ENCODE results near the gene RNF141. TPM values are rescaled to one million over a fixed set of nuclear protein-coding genes. Genes with fewer than 3 reads are reported as not detected.

Gene RNF141
- total and polyA plus RNA-seq, 2 donors, result 20.0 to 20.4 TPM

DNA sequence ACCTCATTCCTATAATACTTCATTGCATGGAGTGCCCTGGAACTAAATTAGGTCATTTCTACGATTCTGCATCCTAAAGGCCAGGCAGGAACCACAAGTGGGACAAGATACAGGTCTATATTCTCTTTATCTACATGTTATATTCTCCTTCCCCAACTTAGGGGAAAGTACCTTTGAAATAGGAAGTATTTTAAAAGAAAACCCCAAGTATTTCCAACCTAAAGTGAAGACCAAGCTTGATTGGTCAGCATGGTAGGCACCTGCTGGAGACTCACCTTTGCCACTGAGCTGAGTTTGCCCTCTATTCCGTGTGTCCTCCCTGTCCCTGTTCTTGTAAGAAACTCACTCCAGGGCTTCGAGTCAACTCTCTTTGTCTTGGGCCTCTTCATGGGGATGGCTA, 38.7 kb upstream of the RNF141 start:
- H3K27ac ChIP-seq (ENCODE audit: low read depth in 1 of 2, low read length in 1 of 2), result no peak overlapping the region
- H3K36me3 ChIP-seq (ENCODE audit: control insufficient read depth in 2 of 2, insufficient read depth in 2 of 2, low read length in 1 of 2), result no peaks in the 10 kb centered on the region

DNA sequence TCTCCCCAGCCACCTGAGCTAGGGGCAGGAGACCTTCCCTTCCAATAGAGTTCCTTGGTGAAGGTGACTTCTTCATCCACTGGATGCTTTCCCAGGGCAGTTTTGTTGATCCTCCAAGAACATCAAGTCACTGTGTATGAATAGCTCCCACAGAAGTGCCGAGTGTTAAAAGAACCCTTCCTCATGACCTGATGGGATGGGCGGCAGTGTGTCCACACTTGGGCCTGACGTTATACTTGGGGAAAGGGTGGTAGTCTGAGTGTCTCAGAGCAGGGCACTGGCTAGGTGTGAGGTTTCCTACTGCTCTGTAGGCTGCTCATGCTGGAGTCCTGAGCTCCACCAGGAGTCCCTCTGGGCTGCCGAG, 35.0 kb upstream of the RNF141 start:
- Histone ChIP-seq H3K36me3 (ENCODE audit: control insufficient read depth in 2 of 2, insufficient read depth in 2 of 2, low read length in 1 of 2) (no peaks in the 10 kb centered on the region), H3K27me3 (ENCODE audit: control insufficient read depth in 2 of 2, insufficient read depth in 1 of 2, low read length in 1 of 2) (no peaks in the 10 kb centered on the region), H3K4me3 (ENCODE audit: low read length in 2 of 2) (no peak overlapping the region), H3K27ac (ENCODE audit: low read depth in 1 of 2, low read length in 1 of 2) (no peak overlapping the region), H3K9me3 (ENCODE audit: control insufficient read depth in 2 of 2, insufficient read depth in 1 of 2, low read length in 1 of 2) (no peaks in the 10 kb centered on the region), H3K4me1 (ENCODE audit: control insufficient read depth in 2 of 2, insufficient read depth in 2 of 2, low read length in 2 of 2) (peaks cover 0 to 1% of the 10 kb centered on the region in 2 donors)
- no peak for DNase-seq (ENCODE audit: low read depth in 6 of 9, low spot score in 9 of 9)
- WGBS, result 98% methylated on average over 4 of the region's 4 CpGs

More for the DNA sequence above, 38.7 kb upstream of the RNF141 start:
- peaks cover 0 to 7% of the 10 kb centered on the region in 2 donors for H3K4me1 ChIP-seq (ENCODE audit: control insufficient read depth in 2 of 2, insufficient read depth in 2 of 2, low read length in 2 of 2)
- DNase-seq (ENCODE audit: low read depth in 6 of 9, low spot score in 9 of 9), result no peak
- no peaks in the 10 kb centered on the region for H3K9me3 ChIP-seq (ENCODE audit: control insufficient read depth in 2 of 2, insufficient read depth in 1 of 2, low read length in 1 of 2)
- WGBS, result 97% methylated on average over 3 of the region's 3 CpGs
- H3K27me3 ChIP-seq (ENCODE audit: control insufficient read depth in 2 of 2, insufficient read depth in 1 of 2, low read length in 1 of 2), result no peaks in the 10 kb centered on the region
- H3K4me3 ChIP-seq (ENCODE audit: low read length in 2 of 2), result no peak overlapping the region

DNA sequence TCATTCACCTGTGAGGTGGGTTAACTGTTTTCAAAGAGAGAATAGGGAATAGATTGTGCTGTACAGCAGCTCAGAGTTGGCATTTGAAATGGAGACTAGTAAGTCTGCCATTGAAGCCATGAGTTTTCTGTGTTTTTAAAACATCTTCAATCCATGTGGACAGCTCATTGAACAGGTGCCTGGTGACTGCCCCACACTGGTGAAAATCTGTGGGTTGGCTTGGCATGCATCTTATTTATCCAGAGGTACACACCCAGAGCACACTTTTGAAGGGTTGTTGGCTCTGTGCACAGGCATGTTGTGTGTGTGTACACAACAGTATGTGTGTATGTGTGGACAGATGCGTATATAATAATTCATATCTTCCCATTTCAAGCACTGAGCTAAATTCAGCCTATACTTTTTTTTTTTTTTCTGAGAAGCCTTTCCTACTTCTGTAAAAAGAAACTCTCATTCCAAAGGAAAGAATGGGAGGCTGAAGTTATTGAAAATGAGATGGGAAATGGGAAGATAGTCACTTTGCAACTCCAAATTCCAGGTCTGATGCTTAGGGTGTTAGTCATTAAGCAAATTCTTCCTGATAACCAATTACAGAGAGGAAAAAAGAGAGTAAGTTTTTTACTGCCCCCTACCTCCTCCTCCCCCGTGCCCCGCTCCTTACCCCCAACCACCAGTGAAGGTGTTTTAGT, 34.5 kb upstream of the RNF141 start:
- H3K27me3 ChIP-seq (ENCODE audit: control insufficient read depth in 2 of 2, insufficient read depth in 1 of 2, low read length in 1 of 2), result no peaks in the 10 kb centered on the region
- no peaks in the 10 kb centered on the region for H3K4me1 ChIP-seq (ENCODE audit: control insufficient read depth in 2 of 2, insufficient read depth in 2 of 2, low read length in 2 of 2)
- no peaks in the 10 kb centered on the region for H3K9me3 ChIP-seq (ENCODE audit: control insufficient read depth in 2 of 2, insufficient read depth in 1 of 2, low read length in 1 of 2)
- H3K36me3 ChIP-seq (ENCODE audit: control insufficient read depth in 2 of 2, insufficient read depth in 2 of 2, low read length in 1 of 2), result no peaks in the 10 kb centered on the region
- WGBS, result 97% methylated on average over 3 of the region's 3 CpGs
- no peak overlapping the region for H3K27ac ChIP-seq (ENCODE audit: low read depth in 1 of 2, low read length in 1 of 2)
- H3K4me3 ChIP-seq (ENCODE audit: low read length in 2 of 2), result no peak overlapping the region
- no peak for DNase-seq (ENCODE audit: low read depth in 6 of 9, low spot score in 9 of 9)

DNA sequence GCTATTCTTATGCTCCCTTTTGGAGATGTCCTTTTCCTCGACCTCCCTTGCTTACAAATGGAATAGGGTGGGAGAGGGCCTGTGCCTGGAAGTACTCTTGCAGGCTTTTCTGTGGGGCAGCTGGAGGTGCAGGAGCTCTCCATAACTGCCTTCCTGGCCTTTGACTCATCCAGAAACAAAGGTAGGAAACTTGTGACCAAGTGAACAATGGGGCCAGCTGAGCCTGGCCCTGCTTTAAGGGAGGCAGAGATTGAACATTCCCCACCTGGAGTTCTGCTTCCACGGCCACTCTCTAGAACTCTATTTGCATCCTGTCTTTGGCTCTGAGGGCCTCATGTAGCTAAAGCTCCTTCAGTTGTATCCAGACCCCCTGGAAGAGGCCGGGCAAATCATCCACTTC, 32.6 kb upstream of the RNF141 start:
- WGBS, result 97% methylated on average over 3 of the region's 3 CpGs
- H3K4me3 ChIP-seq (ENCODE audit: low read length in 2 of 2), result no peak overlapping the region
- H3K36me3 ChIP-seq (ENCODE audit: control insufficient read depth in 2 of 2, insufficient read depth in 2 of 2, low read length in 1 of 2), result no peaks in the 10 kb centered on the region
- H3K4me1 ChIP-seq (ENCODE audit: control insufficient read depth in 2 of 2, insufficient read depth in 2 of 2, low read length in 2 of 2), result no peaks in the 10 kb centered on the region
- H3K27ac ChIP-seq (ENCODE audit: low read depth in 1 of 2, low read length in 1 of 2), result no peak overlapping the region
- H3K9me3 ChIP-seq (ENCODE audit: control insufficient read depth in 2 of 2, insufficient read depth in 1 of 2, low read length in 1 of 2), result no peaks in the 10 kb centered on the region
- H3K27me3 ChIP-seq (ENCODE audit: control insufficient read depth in 2 of 2, insufficient read depth in 1 of 2, low read length in 1 of 2), result no peaks in the 10 kb centered on the region
- DNase-seq (ENCODE audit: low read depth in 6 of 9, low spot score in 9 of 9), result no peak

DNA sequence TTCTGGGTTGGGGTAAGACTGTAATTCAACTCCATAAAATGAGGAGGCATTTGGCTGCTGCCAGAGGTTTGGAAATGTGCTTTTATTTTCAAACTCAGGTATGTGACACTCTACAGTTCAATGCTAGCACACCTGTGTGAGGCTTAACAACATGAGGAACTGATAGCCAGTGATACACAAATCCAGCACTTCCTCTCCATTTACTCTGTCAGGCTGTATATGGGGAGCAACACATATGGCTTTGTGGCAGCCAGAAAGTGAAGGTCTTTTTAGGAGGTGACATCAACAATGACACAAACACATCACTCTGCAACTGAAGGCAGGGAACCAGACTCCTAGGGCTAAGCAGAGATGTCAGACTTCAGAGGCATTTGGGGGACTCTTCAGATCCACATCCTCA, 32.0 kb upstream of the RNF141 start:
- Histone ChIP-seq H3K9me3 (ENCODE audit: control insufficient read depth in 2 of 2, insufficient read depth in 1 of 2, low read length in 1 of 2) (no peaks in the 10 kb centered on the region), H3K36me3 (ENCODE audit: control insufficient read depth in 2 of 2, insufficient read depth in 2 of 2, low read length in 1 of 2) (no peaks in the 10 kb centered on the region), H3K27ac (ENCODE audit: low read depth in 1 of 2, low read length in 1 of 2) (no peak overlapping the region), H3K4me3 (ENCODE audit: low read length in 2 of 2) (no peak overlapping the region), H3K27me3 (ENCODE audit: control insufficient read depth in 2 of 2, insufficient read depth in 1 of 2, low read length in 1 of 2) (no peaks in the 10 kb centered on the region), H3K4me1 (ENCODE audit: control insufficient read depth in 2 of 2, insufficient read depth in 2 of 2, low read length in 2 of 2) (no peaks in the 10 kb centered on the region)
- no peak for DNase-seq (ENCODE audit: low read depth in 6 of 9, low spot score in 9 of 9)

DNA sequence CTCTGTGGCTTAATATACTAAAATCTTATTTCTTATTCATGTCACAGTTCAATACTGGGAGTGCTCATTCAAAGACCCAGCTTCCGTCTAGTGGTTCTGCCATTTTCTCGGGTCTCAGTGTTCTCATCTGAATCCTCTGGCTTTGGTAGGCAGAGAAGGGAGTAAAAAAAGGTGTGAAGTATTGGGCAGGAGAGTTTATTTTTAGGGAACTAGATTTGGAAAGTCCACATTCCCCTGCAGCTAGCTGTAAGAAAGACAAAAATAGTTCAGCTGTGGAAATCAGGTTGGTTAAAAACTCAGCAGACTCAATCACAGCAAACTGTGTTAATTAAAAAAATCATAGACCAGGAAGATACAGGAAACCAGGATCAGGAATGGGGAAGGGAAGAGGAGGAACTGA, 31.5 kb upstream of the RNF141 start:
- WGBS, result 100% methylated on average over 2 of the region's 2 CpGs
- no peak overlapping the region for H3K27ac ChIP-seq (ENCODE audit: low read depth in 1 of 2, low read length in 1 of 2)
- H3K9me3 ChIP-seq (ENCODE audit: control insufficient read depth in 2 of 2, insufficient read depth in 1 of 2, low read length in 1 of 2), result no peaks in the 10 kb centered on the region
- no peaks in the 10 kb centered on the region for H3K27me3 ChIP-seq (ENCODE audit: control insufficient read depth in 2 of 2, insufficient read depth in 1 of 2, low read length in 1 of 2)
- DNase-seq (ENCODE audit: low read depth in 6 of 9, low spot score in 9 of 9), result no peak
- H3K36me3 ChIP-seq (ENCODE audit: control insufficient read depth in 2 of 2, insufficient read depth in 2 of 2, low read length in 1 of 2), result no peaks in the 10 kb centered on the region
- no peaks in the 10 kb centered on the region for H3K4me1 ChIP-seq (ENCODE audit: control insufficient read depth in 2 of 2, insufficient read depth in 2 of 2, low read length in 2 of 2)
- no peak overlapping the region for H3K4me3 ChIP-seq (ENCODE audit: low read length in 2 of 2)

DNA sequence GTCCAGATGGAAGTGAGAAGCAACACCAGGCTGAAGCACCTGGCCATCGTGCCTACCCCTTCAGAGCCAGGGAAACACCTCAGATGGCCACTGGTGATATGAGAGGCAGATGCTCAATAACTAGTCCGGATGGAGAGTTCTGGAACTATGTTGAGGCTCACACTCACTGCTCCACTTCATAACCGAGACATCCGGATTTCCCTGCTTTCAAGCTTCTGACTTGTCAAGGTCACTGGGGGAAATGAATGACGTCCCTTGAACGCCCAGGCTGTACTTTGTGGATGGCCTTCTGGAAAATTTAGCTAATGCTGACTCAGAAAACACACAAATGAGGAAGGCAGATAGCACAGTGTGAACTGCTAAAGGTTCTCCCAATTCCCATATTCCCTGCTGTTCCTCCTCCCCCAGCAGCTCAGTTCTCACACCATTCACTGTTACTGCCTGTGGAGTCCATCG, 27.5 kb upstream of the RNF141 start, which contains the start of gene LYVE1:
LYVE1 (minus strand) TSS at position 180 of the 456 bp plus-strand sequence; CDS start at position 47, 133 bp downstream.
- H3K36me3 ChIP-seq (ENCODE audit: control insufficient read depth in 2 of 2, insufficient read depth in 2 of 2, low read length in 1 of 2), result no peaks in the 10 kb centered on the region
- no peak within 1 kb of the TSS for H3K27ac ChIP-seq (ENCODE audit: low read depth in 1 of 2, low read length in 1 of 2)
- no peaks in the 10 kb centered on the region for H3K27me3 ChIP-seq (ENCODE audit: control insufficient read depth in 2 of 2, insufficient read depth in 1 of 2, low read length in 1 of 2)
- no peaks in the 10 kb centered on the region for H3K4me1 ChIP-seq (ENCODE audit: control insufficient read depth in 2 of 2, insufficient read depth in 2 of 2, low read length in 2 of 2)
- H3K4me3 ChIP-seq (ENCODE audit: low read length in 2 of 2), result no peak within 1 kb of the TSS
- H3K9me3 ChIP-seq (ENCODE audit: control insufficient read depth in 2 of 2, insufficient read depth in 1 of 2, low read length in 1 of 2), result no peaks in the 10 kb centered on the region
- 92% methylated on average over 7 of the region's 7 CpGs for WGBS
- DNase-seq (ENCODE audit: low read depth in 6 of 9, low spot score in 9 of 9), result no peak

DNA sequence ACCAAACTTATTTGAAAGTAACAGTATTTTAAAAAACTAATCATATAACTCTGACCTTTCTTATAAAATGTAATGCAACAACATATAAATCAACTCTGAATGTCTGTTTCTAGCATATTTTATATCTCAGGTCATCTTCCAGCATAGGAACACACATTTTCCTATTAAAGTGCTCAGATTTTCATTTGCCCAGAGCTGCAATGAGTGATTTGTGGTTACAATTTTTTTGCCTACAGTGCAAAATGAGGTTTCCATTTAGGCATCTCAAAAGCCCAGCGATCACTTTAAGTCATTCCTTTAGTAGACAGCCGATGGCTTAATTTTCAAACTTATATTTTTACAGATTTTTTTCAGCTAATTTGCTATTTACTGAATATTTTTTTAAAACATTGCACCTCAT, 26.5 kb upstream of the RNF141 start:
- H3K4me1 ChIP-seq (ENCODE audit: control insufficient read depth in 2 of 2, insufficient read depth in 2 of 2, low read length in 2 of 2), result no peaks in the 10 kb centered on the region
- H3K4me3 ChIP-seq (ENCODE audit: low read length in 2 of 2), result no peak overlapping the region
- no peak for DNase-seq (ENCODE audit: low read depth in 6 of 9, low spot score in 9 of 9)
- H3K36me3 ChIP-seq (ENCODE audit: control insufficient read depth in 2 of 2, insufficient read depth in 2 of 2, low read length in 1 of 2), result no peaks in the 10 kb centered on the region
- H3K27me3 ChIP-seq (ENCODE audit: control insufficient read depth in 2 of 2, insufficient read depth in 1 of 2, low read length in 1 of 2), result no peaks in the 10 kb centered on the region
- no peaks in the 10 kb centered on the region for H3K9me3 ChIP-seq (ENCODE audit: control insufficient read depth in 2 of 2, insufficient read depth in 1 of 2, low read length in 1 of 2)
- WGBS, result 100% methylated on average over 2 of the region's 2 CpGs
- no peak overlapping the region for H3K27ac ChIP-seq (ENCODE audit: low read depth in 1 of 2, low read length in 1 of 2)

DNA sequence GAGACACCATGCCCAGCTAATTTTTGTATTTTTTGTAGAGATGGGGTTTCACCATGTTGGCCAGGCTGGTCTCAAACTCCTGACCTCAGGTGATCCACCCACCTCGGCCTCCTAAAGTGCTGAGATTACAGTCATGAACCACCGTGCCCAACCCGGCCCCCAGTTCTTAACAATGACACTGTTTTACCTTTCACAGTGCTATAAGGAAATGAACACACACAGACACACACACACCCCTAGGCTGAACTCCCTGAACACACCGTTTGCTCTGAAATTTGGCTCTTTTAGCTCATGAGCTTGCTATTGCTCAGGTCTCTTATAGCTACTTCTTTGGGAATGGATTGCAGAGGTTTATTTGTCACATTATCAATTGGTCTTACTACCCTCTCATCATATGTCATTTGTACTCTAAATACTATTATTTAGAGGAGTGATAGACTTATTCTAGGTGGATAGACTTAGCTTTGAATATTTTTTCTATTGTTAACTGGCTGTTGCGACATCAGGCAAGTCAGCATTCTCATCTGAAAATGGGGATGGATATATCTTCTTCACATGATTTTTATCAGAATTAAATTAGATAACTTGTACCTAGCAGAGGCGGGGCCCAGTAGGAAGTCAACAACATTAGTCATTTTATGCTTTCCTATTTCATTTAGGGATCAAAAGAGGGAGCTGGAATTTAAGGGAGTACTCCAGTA, 25.4 kb upstream of the RNF141 start:
- Histone ChIP-seq H3K27me3 (ENCODE audit: control insufficient read depth in 2 of 2, insufficient read depth in 1 of 2, low read length in 1 of 2) (no peaks in the 10 kb centered on the region), H3K27ac (ENCODE audit: low read depth in 1 of 2, low read length in 1 of 2) (no peak overlapping the region), H3K9me3 (ENCODE audit: control insufficient read depth in 2 of 2, insufficient read depth in 1 of 2, low read length in 1 of 2) (no peaks in the 10 kb centered on the region), H3K36me3 (ENCODE audit: control insufficient read depth in 2 of 2, insufficient read depth in 2 of 2, low read length in 1 of 2) (no peaks in the 10 kb centered on the region), H3K4me1 (ENCODE audit: control insufficient read depth in 2 of 2, insufficient read depth in 2 of 2, low read length in 2 of 2) (no peaks in the 10 kb centered on the region), H3K4me3 (ENCODE audit: low read length in 2 of 2) (no peak overlapping the region)
- no peak for DNase-seq (ENCODE audit: low read depth in 6 of 9, low spot score in 9 of 9)
- 96% methylated on average over 6 of the region's 6 CpGs for WGBS
